ENCODE results near the gene PI4K2B.

DNA sequence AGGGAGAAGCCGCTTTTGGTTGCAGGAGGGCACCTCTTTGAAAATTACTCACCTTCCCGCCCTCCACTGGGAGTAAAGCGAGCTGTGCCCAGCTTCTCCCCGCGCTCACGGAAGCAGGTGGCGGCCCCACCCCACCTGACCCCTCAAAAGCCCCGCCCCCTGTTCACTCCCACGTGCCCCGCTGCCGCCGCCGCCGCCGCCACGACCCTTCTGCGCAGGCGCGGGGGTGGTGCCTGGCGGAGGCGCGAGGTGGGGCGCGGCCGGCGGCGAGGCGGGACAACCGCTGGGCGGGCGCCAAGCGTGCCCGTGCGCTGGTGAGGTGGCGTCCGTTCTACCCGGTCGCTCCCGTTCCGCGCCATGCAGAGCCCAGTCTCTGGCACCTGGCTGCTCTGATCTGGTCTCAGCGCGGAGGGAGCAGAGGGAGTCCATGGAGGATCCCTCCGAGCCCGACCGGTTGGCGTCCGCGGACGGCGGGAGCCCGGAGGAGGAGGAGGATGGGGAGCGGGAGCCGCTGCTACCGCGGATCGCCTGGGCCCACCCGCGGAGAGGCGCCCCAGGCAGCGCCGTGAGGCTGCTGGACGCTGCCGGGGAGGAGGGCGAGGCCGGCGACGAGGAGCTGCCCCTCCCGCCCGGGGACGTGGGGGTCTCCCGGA is at the start of gene PI4K2B:
- TF ChIP-seq ZFP30 (CRISPR knock-in tag; IDR thresholded peaks at IDR 0.05) (no peak), SNAI2 (CRISPR knock-in tag; IDR thresholded peaks at IDR 0.05) (no peak), ZC3H10 (CRISPR knock-in tag; IDR thresholded peaks at IDR 0.05) (no peak), ARNTL (CRISPR knock-in tag; IDR thresholded peaks at IDR 0.05; ENCODE audit: borderline replicate concordance, low read depth) (no peak), ZNF8 (CRISPR knock-in tag; IDR thresholded peaks at IDR 0.05) (no peak), PATZ1 (CRISPR knock-in tag; IDR thresholded peaks at IDR 0.05; ENCODE audit: borderline replicate concordance) (no peak), TOX (CRISPR knock-in tag; IDR thresholded peaks at IDR 0.05; ENCODE audit: borderline replicate concordance) (no peak)
- TF ChIP-seq, protein P1, sequence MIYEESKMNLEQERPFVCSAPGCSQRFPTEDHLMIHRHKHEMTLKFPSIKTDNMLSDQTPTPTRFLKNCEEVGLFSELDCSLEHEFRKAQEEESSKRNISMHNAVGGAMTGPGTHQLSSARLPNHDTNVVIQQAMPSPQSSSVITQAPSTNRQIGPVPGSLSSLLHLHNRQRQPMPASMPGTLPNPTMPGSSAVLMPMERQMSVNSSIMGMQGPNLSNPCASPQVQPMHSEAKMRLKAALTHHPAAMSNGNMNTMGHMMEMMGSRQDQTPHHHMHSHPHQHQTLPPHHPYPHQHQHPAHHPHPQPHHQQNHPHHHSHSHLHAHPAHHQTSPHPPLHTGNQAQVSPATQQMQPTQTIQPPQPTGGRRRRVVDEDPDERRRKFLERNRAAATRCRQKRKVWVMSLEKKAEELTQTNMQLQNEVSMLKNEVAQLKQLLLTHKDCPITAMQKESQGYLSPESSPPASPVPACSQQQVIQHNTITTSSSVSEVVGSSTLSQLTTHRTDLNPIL (CRISPR knock-in tag; IDR thresholded peaks at IDR 0.05; ENCODE audit: low read depth): no peak
- TF ChIP-seq, protein P2, sequence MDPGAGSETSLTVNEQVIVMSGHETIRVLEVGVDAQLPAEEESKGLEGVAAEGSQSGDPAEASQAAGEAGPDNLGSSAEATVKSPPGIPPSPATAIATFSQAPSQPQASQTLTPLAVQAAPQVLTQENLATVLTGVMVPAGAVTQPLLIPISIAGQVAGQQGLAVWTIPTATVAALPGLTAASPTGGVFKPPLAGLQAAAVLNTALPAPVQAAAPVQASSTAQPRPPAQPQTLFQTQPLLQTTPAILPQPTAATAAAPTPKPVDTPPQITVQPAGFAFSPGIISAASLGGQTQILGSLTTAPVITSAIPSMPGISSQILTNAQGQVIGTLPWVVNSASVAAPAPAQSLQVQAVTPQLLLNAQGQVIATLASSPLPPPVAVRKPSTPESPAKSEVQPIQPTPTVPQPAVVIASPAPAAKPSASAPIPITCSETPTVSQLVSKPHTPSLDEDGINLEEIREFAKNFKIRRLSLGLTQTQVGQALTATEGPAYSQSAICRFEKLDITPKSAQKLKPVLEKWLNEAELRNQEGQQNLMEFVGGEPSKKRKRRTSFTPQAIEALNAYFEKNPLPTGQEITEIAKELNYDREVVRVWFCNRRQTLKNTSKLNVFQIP (CRISPR knock-in tag; IDR thresholded peaks at IDR 0.05; ENCODE audit: borderline replicate concordance, low read depth): no peak
